Measurements from ENCODE around the gene PER1. TPM values are rescaled to one million over a fixed set of nuclear protein-coding genes. Genes with fewer than 3 reads are reported as not detected.

Gene PER1
- total and polyA plus RNA-seq, 2 of the 8 experiments (the other 6 are each of a cell fraction or from before 2014, with no cell fraction given): 9.6 to 38.0 TPM

DNA sequence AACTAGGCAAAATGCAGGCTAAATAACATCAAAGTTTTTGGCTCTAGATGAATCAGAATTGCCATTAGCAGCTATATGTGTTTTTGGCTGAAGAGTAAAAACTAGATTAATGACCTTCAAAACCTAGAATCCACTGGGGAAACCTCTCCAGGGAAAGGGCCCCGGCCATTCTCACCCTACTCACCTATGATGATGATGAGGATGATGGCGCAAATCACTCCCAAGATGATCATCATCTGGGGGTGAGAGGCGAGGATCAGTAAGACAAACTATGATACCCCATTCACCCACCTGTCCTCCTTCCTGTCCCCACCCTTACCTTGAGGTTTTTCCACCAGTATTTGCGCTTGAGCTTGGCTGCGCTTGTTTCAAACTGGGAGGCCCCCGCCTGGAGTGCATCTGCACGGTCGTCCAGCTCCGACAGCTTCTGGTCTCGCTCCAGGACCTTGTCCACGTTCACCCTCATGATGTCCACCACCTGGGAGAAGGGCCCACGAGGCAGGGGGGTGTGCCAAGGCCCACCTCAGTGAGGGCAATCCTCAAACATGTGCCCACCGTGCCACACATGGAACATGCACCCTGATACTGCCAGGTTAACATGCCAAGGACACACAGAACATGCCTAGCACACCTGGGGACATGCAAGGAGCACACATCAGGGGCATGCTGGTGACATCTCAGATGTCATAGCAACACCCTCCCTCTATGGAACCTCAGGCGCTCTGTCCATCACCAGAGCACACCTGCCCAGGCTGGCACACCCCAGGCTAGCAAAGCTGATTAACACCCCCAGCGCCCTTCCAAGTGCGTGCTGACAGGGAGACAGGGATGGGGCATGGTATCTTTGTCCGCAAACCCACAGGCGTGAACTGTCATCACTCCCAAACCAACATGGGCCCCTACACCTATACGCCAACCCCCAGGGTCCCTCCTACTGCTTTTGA lies 9.4 kb upstream of the PER1 start:
- no peak for FAIRE-seq
- Histone ChIP-seq H3K18ac (ENCODE audit: extremely low read depth, low read length) (no peak overlapping the region), H3K27me3 (replicated peaks in 1 of 4; ENCODE audit: control insufficient read depth in 3 of 4, extremely low read depth in 1 of 4, insufficient read depth in 3 of 4, low read length in 3 of 4) (no peaks in the 10 kb centered on the region), H2AK5ac (ENCODE audit: low read depth, low read length) (peak overlapping the region; percentile 20), H2BK20ac (ENCODE audit: low read length) (no peak overlapping the region), H3K9me3 (ENCODE audit: insufficient read depth in 2 of 2, low read depth in 1 of 2, low read length in 1 of 2) (no peaks in the 10 kb centered on the region), H3K4ac (replicated peaks; ENCODE audit: insufficient read length, low read depth, low read length) (no peak overlapping the region), H3K14ac (ENCODE audit: insufficient read length) (no peak overlapping the region), H3K9ac (replicated peaks in 1 of 4; ENCODE audit: extremely low read depth in 1 of 4, low read depth in 3 of 4, low read length in 3 of 4) (peak overlapping the region; percentile 93 to 100 (median 96)), H3K36me3 (ENCODE audit: control insufficient read depth in 2 of 4, insufficient read depth in 4 of 4, low read length in 3 of 4) (peaks cover 0 to 10% (median 5%) of the 10 kb centered on the region in 4 experiments; a peak in 6 of 8 replicates), H4K8ac (ENCODE audit: extremely low read depth, insufficient read depth, low read length) (peak overlapping the region; percentile 98), H4K91ac (replicated peaks; ENCODE audit: insufficient read length, low read length) (no peak overlapping the region), H3K23ac (ENCODE audit: insufficient read length) (no peak overlapping the region), H2BK120ac (replicated peaks; ENCODE audit: low read depth, low read length) (no peak overlapping the region), H2BK5ac (ENCODE audit: low read depth, low read length) (no peak overlapping the region; the same call in 1 of the 2 replicates), H3K56ac (replicated peaks; ENCODE audit: insufficient read length, low read depth, low read length) (no peak overlapping the region), H2BK15ac (ENCODE audit: low read length) (no peak overlapping the region), H4K5ac (ENCODE audit: insufficient read length, low read depth, low read length) (no peak overlapping the region), H3K23me2 (ENCODE audit: low read depth, low read length) (peaks cover 21% of the 10 kb centered on the region), H3K4me1 (replicated peaks in 1 of 4; ENCODE audit: control insufficient read depth in 3 of 4, insufficient read depth in 4 of 4, low read length in 3 of 4) (peaks cover 4 to 27% (median 21%) of the 10 kb centered on the region in 4 experiments), H4K20me1 (replicated peaks in 1 of 2; ENCODE audit: control insufficient read depth in 1 of 2, insufficient read depth in 2 of 2, low read length in 2 of 2) (peaks cover 8 to 9% of the 10 kb centered on the region in 2 experiments), H3K27ac (ENCODE audit: low read depth, low read length) (0 out of 2 replicates have a peak overlapping the region, but pooled peaks have one; percentile 89), H3K79me2 (ENCODE audit: control insufficient read depth in 1 of 2, insufficient read depth in 2 of 2, low read length in 2 of 2) (peaks cover 0 to 15% of the 10 kb centered on the region in 2 experiments; a peak in 2 of 4 replicates), H2BK12ac (ENCODE audit: low read depth, low read length) (no peak overlapping the region), H3K4me2 (ENCODE audit: insufficient read depth in 1 of 2, low read depth in 2 of 2, low read length in 2 of 2) (peak overlapping the region; percentile 85 to 98), H3K79me1 (ENCODE audit: low read depth, low read length) (peaks cover 8% of the 10 kb centered on the region), H2AFZ (ENCODE audit: low read length) (no peak overlapping the region), H3K4me3 (ENCODE audit: extremely low read depth in 1 of 4, insufficient read depth in 2 of 4, low read depth in 3 of 4, low read length in 4 of 4) (peak overlapping the region; percentile 88 to 98 (median 93))
- 85% methylated on average over 19 of the region's 19 CpGs; no CpG with 5 or more reads in 1 of the 2 experiments for WGBS, 2 experiments (ENCODE audit: extremely low coverage in 1 of 2, insufficient coverage in 1 of 2, insufficient read length in 1 of 2, insufficient replicate concordance in 2 of 2, low coverage in 1 of 2, low lambda C conversion rate in 2 of 2, missing lambda C conversion rate in 1 of 2)
- DNase-seq (ENCODE audit: low read depth in 1 of 2, low spot score in 2 of 2): no peak
- POLR2A ChIA-PET (ENCODE audit: partially characterized antibody): interaction anchor here (0.7 to 15.7 kb wide), 9 partner anchors 7 to 39 kb away, joined by 3 to 289 read pairs (median 4); partner anchors contain the start of genes BORCS6, PER1 and TMEM107
- CTCF ChIA-PET (ENCODE audit: partially characterized antibody): interaction anchor here (1.0 to 10.3 kb wide), 4 partner anchors 18 to 41 kb away, joined by 3 to 133 read pairs (median 29); partner anchors contain the start of gene ALOXE3
- TF ChIP-seq POLR2AphosphoS5 (IDR thresholded peaks at IDR 0.05; ENCODE audit: low read depth, low read length): peak; percentile 13; the same call in 1 of the 2 replicates
- no peak for TF ChIP-seq SAP30 (IDR thresholded peaks at IDR 0.05; ENCODE audit: insufficient read depth, insufficient replicate concordance, low read length)
- TF ChIP-seq POLR2A (IDR thresholded peaks at IDR 0.05; ENCODE audit: control extremely low read depth in 1 of 2, low read depth in 2 of 2, low read length in 2 of 2): peak in 1 of 2 experiments; percentile 13; a peak in 1 of 3 replicates

Data from H1 (cell line).